Endodermal cell (in vitro differentiated cells): ENCODE results near the gene SURF2. TPM values are rescaled to one million over a fixed set of nuclear protein-coding genes. Genes with fewer than 3 reads are reported as not detected.

ENCODE experiments used
- DNase-seq: peaks from one replicate; pipeline ENCODE4 v3.0.0-alpha.2; 2017
- H3K27ac ChIP-seq: 2 replicates; pipeline ENCODE4 v1.5.1; 2013; ENCODE audit warnings: mild to moderate bottlenecking, low read depth, low read length, moderate library complexity
- H3K27me3 ChIP-seq: 2 replicates; pipeline ENCODE4 v1.6.1; 2013; ENCODE audit warnings: mild to moderate bottlenecking, low read length, moderate library complexity; ENCODE audit not compliant: insufficient read depth, control insufficient read depth, poor library complexity, severe bottlenecking
- H3K36me3 ChIP-seq: 2 replicates; pipeline ENCODE4 v1.7.0; 2013; ENCODE audit warnings: mild to moderate bottlenecking, low read length, moderate library complexity; ENCODE audit not compliant: control insufficient read depth, insufficient read depth
- H3K4me1 ChIP-seq: one replicate; pipeline ENCODE4 v1.7.0; 2013; ENCODE audit warnings: low read length; ENCODE audit not compliant: control insufficient read depth, insufficient read depth
- H3K4me3 ChIP-seq: 2 replicates; pipeline ENCODE4 v1.5.1; 2013; ENCODE audit warnings: mild to moderate bottlenecking, low read length, moderate library complexity
- H3K9ac ChIP-seq: 2 replicates; pipeline ENCODE4 v1.6.1; 2013; ENCODE audit warnings: mild to moderate bottlenecking, low read length, moderate library complexity; ENCODE audit not compliant: poor library complexity, severe bottlenecking; ENCODE audit errors: extremely low read depth
- H3K9me3 ChIP-seq: 2 replicates; pipeline ENCODE4 v1.6.1; 2013; ENCODE audit warnings: mild to moderate bottlenecking, low read length, moderate library complexity; ENCODE audit not compliant: control insufficient read depth
- H3K27ac Mint-ChIP-seq: 2 replicates; pipeline ENCODE4 v1.8.0; 2020; ENCODE audit warnings: mixed read lengths
- H3K27me3 Mint-ChIP-seq: 2 replicates; pipeline ENCODE4 v1.8.0; 2021; ENCODE audit warnings: mild to moderate bottlenecking, mixed read lengths; ENCODE audit not compliant: insufficient read depth
- H3K36me3 Mint-ChIP-seq: 2 replicates; pipeline ENCODE4 v1.8.0; 2020; ENCODE audit warnings: low read depth, mixed read lengths
- H3K4me1 Mint-ChIP-seq: 2 replicates; pipeline ENCODE4 v1.8.0; 2020; ENCODE audit warnings: mixed read lengths
- H3K4me3 Mint-ChIP-seq: 2 replicates; pipeline ENCODE4 v1.8.0; 2020; ENCODE audit warnings: mild to moderate bottlenecking, moderate library complexity, mixed read lengths
- H3K9me3 Mint-ChIP-seq: 2 replicates; pipeline ENCODE4 v1.8.0; 2020; ENCODE audit warnings: mild to moderate bottlenecking, mixed read lengths
- WGBS, 2 experiments: methylation state at CpG; one replicate each; pipeline versions ENCODE4 v1.1.5 to v1.1.7; 2013; ENCODE audit warnings: missing lambda C conversion rate in 2 of 2, mixed read lengths in 1 of 2; ENCODE audit not compliant: insufficient coverage in 1 of 2, insufficient read length in 1 of 2; 5-methylcytosine and 5-hydroxymethylcytosine counted together
- total RNA-seq, 2 donors: library from RNA; stranded (reverse); fragmentation: NEBNext Ultra II Directional in 1 of 2; extraction: Animal tissue kit (Norgen Biotek cat#: 25700) in 1 of 2; gene quantifications; 2 replicates in 1 of 2; 3 replicates in 1 of 2; pipeline ENCODE4 v1.2.1, GENCODE V29; 2021
- TF ChIP-seq, protein P1 (sequence below): fragments of 200-600 bp; sonication (generic); conservative IDR thresholded peaks from 2 replicates; pipeline ENCODE4 v1.5.0; 2021; ENCODE audit warnings: antibody characterized with exemption, mild to moderate bottlenecking

The SURF2 gene
- total RNA-seq, 2 donors from 2014 or later = 18.0 to 25.9 TPM

- Histone ChIP-seq H3K9me3 (no peaks in the 10 kb centered on the region), H3K27ac (no peak overlapping the region), H3K4me3 (peak overlapping the region; percentile 82), H3K36me3 (peaks cover 44% of the 10 kb centered on the region), H3K9ac (peak overlapping the region; percentile 41), H3K4me1 (no peaks in the 10 kb centered on the region), H3K27me3 (no peaks in the 10 kb centered on the region)
- Mint-ChIP-seq H3K36me3 (peaks cover 35% of the 10 kb centered on the region), H3K27ac (no peak overlapping the region), H3K4me3 (peak overlapping the region; percentile 89), H3K4me1 (peaks cover 3% of the 10 kb centered on the region), H3K9me3 (no peaks in the 10 kb centered on the region), H3K27me3 (no peaks in the 10 kb centered on the region)
- TF ChIP-seq, protein P1, sequence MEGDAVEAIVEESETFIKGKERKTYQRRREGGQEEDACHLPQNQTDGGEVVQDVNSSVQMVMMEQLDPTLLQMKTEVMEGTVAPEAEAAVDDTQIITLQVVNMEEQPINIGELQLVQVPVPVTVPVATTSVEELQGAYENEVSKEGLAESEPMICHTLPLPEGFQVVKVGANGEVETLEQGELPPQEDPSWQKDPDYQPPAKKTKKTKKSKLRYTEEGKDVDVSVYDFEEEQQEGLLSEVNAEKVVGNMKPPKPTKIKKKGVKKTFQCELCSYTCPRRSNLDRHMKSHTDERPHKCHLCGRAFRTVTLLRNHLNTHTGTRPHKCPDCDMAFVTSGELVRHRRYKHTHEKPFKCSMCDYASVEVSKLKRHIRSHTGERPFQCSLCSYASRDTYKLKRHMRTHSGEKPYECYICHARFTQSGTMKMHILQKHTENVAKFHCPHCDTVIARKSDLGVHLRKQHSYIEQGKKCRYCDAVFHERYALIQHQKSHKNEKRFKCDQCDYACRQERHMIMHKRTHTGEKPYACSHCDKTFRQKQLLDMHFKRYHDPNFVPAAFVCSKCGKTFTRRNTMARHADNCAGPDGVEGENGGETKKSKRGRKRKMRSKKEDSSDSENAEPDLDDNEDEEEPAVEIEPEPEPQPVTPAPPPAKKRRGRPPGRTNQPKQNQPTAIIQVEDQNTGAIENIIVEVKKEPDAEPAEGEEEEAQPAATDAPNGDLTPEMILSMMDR = no peak
- 95 to 96% methylated on average over 13 to 14 of the region's 14 CpGs for WGBS, 2 experiments
- DNase-seq = no peak
Observed at GRCh38 chr9:133357656-133358055, 1.3 kb downstream of the SURF2 start.

GRCh38 chr9:133359399-133360175 is 3.2 kb downstream of the SURF2 start:
- TF ChIP-seq, protein P1 = peak; percentile 78
- Mint-ChIP-seq H3K27me3 (no peaks in the 10 kb centered on the region), H3K4me3 (no peak overlapping the region), H3K4me1 (peaks cover 3% of the 10 kb centered on the region), H3K36me3 (peaks cover 45% of the 10 kb centered on the region), H3K9me3 (no peaks in the 10 kb centered on the region), H3K27ac (no peak overlapping the region)
- H3K4me3 ChIP-seq = no peak overlapping the region
- peaks cover 51% of the 10 kb centered on the region for H3K36me3 ChIP-seq
- H3K27me3 ChIP-seq = no peaks in the 10 kb centered on the region
- peak; percentile 85 for DNase-seq
- H3K9ac ChIP-seq = no peak overlapping the region
- WGBS, 2 experiments = 89 to 95% methylated on average over 15 to 20 of the region's 20 CpGs
- no peaks in the 10 kb centered on the region for H3K4me1 ChIP-seq
- no peaks in the 10 kb centered on the region for H3K9me3 ChIP-seq
- H3K27ac ChIP-seq = no peak overlapping the region

DNA sequence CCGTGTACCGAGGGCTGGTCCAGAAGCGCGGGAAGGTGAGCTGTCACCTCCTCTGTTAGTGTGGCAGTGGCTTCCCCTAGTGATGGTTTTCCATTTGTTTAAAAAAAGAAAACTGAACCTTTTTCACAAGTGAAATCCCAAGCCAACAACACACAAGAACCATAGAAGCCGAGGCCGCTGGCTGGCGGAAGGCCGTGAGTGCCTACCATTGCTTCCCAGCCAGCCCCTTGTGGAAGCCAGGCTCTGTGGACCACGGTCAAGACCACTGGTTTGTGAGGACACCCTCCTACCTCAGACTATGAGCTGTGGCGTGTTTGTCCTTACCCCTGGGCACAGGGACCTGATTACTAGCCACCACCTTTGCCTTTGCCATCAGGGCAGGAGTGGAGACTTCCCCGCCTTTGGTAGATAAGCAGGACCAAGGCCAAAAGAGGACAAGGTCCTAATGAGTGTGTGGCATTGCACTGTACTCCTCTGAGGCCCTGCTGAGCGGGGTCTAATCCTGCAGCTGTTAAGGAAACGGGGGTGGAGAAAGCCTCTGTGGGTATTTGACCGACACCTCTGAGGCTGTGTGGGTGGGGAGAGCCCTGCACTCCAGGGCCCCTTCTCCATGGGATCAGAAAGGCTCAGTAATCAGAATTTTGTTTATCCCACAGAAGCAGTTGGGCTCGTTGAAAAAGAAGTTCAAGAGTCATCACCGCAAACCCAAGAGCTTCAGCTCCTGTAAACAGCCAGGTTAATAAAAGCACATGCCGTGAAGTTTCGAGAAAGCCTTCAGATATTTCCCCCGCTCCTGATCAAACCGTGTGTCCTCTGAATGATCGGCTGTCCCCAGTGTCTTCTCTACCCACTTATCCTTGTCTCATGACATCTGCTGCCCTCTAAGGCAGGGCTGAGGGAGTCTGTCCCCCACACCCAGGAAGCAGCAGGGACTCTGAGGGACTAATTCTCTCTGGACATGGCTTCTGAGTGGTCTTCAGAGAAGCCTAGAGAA is 4.3 kb downstream of the SURF2 start:
- no peaks in the 10 kb centered on the region for H3K27me3 ChIP-seq
- no peaks in the 10 kb centered on the region for H3K4me1 ChIP-seq
- H3K27ac ChIP-seq = no peak overlapping the region
- no peak overlapping the region for H3K4me3 Mint-ChIP-seq
- whole genome bisulfite sequencing, 2 experiments = 93 to 94% methylated on average over 17 to 21 of the region's 21 CpGs
- H3K36me3 ChIP-seq = peaks cover 62% of the 10 kb centered on the region
- H3K4me1 Mint-ChIP-seq = peaks cover 3% of the 10 kb centered on the region
- H3K9me3 ChIP-seq = no peaks in the 10 kb centered on the region
- peaks cover 55% of the 10 kb centered on the region for H3K36me3 Mint-ChIP-seq
- no peak overlapping the region for H3K4me3 ChIP-seq
- TF ChIP-seq, protein P1 = no peak
- H3K27me3 Mint-ChIP-seq = no peaks in the 10 kb centered on the region
- no peak overlapping the region for H3K9ac ChIP-seq
- DNase-seq = no peak
- H3K27ac Mint-ChIP-seq = peak overlapping the region; percentile 2
- no peaks in the 10 kb centered on the region for H3K9me3 Mint-ChIP-seq
